ENCODE results near the gene ARHGDIA.

DNA sequence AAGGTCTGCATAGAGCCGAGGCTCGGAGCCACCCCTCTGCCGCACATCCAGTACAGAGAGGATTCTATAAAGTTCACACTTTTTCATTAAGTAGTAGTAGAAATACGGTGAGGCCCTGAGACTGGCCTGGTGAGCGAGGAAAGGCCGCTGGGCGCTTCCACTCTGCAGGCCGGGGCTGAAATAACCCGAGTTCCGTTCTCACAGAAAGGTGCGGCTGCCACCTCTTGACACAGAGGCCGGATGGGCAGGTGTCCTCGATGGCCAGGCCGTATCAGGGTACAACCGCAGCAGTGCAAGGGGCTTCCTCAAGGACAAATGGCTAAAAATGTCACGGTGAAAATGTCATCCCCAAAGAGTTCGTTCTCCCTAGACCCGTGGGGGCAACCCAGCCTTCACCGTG, 40.8 kb upstream of the ARHGDIA start:
- TF ChIP-seq POLR2AphosphoS5 (IDR thresholded peaks at IDR 0.05; ENCODE audit: low read depth, low read length) = no peak
- no peak for TF ChIP-seq POLR2A (IDR thresholded peaks at IDR 0.05; ENCODE audit: low read depth, low read length)
- TF ChIP-seq POU2F2 (IDR thresholded peaks at IDR 0.05; ENCODE audit: low read depth, low read length) = 0 out of 2 replicates have a peak, but pooled peaks have one; percentile 39
- no peak for TF ChIP-seq TAF1 (IDR thresholded peaks at IDR 0.05; ENCODE audit: low read depth, low read length)

Measured in GM12891 (cell line).